Head of caudate nucleus (tissue), 42 donors: ENCODE data around the gene INPP5D.
A peak's percentile ranks its signal among the peaks of the same experiment; 100 is the strongest.
"Not testable (repeated sequence)": the region's sequence is repeated elsewhere in the genome, so short reads cannot be mapped to it uniquely, and the experiment has no call there.

Source experiments
- DNase-seq, 42 donors: peaks; one replicate each; pipeline versions ENCODE4 v3.0.0 to v3.0.0-alpha.2; 2020 to 2021; ENCODE audit warnings: mixed read lengths in 7 of 42
- intact Hi-C: fragments of 100-400 bp; cut with DNase I; formaldehyde crosslinking; loops from one replicate; pipeline ENCODE4 v1.15.0; 2022

INPP5D gene

DNA sequence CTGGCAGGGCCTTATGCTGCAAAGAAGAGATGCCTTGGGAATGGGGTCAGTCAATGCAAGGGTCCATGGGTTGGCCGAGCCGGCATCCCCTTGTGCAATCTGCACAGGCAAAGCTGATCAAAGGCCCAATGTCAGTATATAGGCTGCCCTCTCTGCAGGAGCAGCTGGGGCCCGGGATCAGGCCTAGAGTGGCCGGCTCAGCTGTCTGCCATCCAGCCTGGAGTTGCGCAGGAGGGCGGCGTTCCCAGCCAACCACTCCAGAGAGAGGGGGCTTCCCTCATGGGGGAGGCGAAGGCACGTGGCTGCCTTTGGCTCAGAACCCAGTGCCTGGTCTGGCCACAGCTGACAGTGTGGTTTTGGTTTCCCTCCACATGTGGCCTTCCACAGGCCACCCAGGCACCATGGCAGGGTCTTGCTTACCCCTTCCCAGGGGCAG, 3.9 kb downstream of the INPP5D start:
- DNase-seq: peak in 6 of 42 donors; percentile 25 to 52 (median 45)

GRCh38 chr2:233064530-233065199, 4.5 kb downstream of the INPP5D start:
- DNase-seq: peak in 3 of 42 donors; percentile 19 to 43 (median 35)

More for the DNA sequence above, 3.9 kb downstream of the INPP5D start:
- intact Hi-C loops: no loop called here

GRCh38 chr2:233065200-233065589, 5.1 kb downstream of the INPP5D start:
- DNase-seq: peak in 3 of 42 donors; percentile 10 to 27 (median 16)
- intact Hi-C loops: not testable (repeated sequence)

More at GRCh38 chr2:233064530-233065199, 4.5 kb downstream of the INPP5D start:
- intact Hi-C loops: no loop called here

- intact Hi-C loops: no loop called here
- peak in 2 of 42 donors; percentile 21 to 25 for DNase-seq
Observed at GRCh38 chr2:233065954-233066470, 5.9 kb downstream of the INPP5D start.

DNA sequence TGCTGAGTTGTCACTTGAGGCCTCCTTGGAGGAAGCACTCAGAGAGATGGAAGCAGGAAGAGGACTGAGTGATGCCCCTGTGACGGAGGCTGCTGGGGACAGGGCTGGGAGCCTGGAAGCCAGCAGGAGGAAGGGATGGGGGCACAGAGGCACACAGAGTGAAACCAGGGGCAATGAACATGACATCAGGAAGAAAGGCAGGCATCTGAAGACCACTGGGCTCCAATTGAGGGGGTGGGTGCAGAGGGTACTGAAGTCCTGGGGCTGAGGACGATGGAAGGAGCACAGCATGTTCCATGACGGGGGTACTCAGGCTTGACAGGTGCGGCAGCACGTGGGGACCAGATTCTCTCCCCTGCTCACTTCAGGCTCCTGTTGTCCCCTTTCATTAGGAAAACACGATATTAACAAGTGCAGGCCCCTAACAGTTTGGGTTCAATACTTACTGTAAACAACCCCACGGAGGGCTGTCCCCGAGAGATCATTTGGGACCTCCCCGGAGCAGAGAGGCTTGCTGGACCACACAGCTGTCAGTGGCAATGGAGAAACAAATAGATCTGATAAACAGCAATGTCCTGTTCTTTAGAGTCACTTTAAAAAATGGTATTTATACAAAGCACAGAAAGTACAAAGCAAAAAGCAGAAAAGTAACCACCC, 8.7 kb downstream of the INPP5D start:
- peak in 2 of 42 donors; percentile 6 to 30 for DNase-seq
- intact Hi-C loops: no loop called here

- intact Hi-C loops: no loop called here
- DNase-seq: peak in 3 of 42 donors; percentile 17 to 32 (median 30)
Observed at GRCh38 chr2:233072838-233073237, 12.7 kb downstream of the INPP5D start.

DNA sequence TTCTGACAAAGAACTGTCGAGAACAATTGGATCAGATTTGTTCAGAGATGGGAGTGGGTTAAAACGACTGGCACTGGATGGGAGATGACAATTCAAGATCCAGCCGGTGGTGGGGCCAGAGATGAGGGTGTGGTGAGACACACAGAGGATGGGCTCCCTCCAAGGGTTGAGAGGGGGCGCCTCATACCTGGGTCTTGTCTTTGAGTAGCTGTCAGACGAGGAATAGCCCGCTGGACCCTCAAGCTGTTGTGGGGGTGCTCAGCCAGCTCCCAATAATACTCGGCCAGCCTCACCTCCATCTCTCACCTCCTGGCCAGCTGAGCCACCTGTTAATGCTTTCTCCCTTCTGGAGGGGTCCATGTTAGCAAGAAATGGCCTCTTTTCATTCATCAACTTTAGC, 14.0 kb downstream of the INPP5D start:
- intact Hi-C loops: no loop called here
- DNase-seq: peak in 2 of 42 donors; percentile 8 to 33

GRCh38 chr2:233075141-233075965, 15.2 kb downstream of the INPP5D start:
- peak in 2 of 42 donors; percentile 36 to 42 for DNase-seq
- intact Hi-C loops: no loop called here

GRCh38 chr2:233075966-233076339, 15.8 kb downstream of the INPP5D start:
- peak in 3 of 42 donors; percentile 36 to 40 (median 36) for DNase-seq
- intact Hi-C loops: no loop called here

- intact Hi-C loops: no loop called here
- no peak for DNase-seq
Observed at GRCh38 chr2:233076749-233077148, 16.6 kb downstream of the INPP5D start.

DNA sequence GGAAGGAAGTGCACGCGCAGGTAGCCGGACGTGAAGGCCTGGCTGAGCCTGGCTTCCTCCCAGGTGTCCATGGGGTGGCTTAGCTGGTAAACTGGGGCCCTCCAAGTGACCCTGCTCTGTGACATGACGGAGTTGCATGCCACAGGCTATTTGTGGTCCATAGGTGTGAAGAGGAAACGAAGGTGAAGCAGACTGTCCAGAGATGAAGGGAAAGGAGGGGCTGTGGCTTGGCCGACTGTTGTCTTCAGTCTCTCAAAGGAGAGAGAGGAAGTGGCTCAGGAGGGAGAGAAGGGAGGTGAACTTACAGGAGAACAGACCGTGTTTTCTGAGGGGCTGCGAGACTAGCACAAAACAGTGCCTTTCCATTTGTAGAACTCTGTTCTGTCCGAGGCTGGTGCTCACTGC, 19.3 kb downstream of the INPP5D start:
- peak in 2 of 42 donors; percentile 23 to 25 for DNase-seq
- intact Hi-C loops: no loop called here

- intact Hi-C loops: no loop called here
- peak in 3 of 42 donors; percentile 32 to 38 (median 37) for DNase-seq
Observed at GRCh38 chr2:233079953-233080835, 20.1 kb downstream of the INPP5D start.

GRCh38 chr2:233080836-233081229, 20.7 kb downstream of the INPP5D start:
- intact Hi-C loops: no loop called here
- peak in 3 of 42 donors; percentile 20 to 37 (median 21) for DNase-seq

DNA sequence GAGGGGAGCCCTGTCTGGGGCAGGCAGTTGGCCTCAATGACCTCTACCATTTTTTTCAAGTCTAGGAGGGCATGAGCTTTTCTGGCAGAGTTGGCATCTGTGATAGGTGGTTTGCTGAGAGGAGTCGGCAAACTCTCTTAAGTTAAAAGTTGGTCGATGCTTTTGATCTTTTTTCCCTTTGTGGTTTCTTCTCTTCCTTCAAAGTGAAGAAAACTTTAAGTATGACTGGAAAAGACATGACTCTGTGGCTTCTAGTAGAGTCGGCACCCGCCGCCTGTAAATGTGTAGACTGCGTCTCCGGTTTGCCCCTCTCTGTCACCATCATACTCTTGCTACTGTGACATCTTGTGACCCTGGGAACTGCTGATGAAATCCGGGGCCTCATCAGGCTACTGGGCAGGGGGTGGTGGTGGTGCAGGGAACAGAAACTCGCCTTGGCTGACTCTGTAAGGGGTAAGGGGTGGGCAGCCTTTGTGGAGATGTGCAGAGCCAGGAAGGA, 21.1 kb downstream of the INPP5D start:
- intact Hi-C loops: no loop called here
- peak in 9 of 42 donors; percentile 26 to 50 (median 42) for DNase-seq

DNA sequence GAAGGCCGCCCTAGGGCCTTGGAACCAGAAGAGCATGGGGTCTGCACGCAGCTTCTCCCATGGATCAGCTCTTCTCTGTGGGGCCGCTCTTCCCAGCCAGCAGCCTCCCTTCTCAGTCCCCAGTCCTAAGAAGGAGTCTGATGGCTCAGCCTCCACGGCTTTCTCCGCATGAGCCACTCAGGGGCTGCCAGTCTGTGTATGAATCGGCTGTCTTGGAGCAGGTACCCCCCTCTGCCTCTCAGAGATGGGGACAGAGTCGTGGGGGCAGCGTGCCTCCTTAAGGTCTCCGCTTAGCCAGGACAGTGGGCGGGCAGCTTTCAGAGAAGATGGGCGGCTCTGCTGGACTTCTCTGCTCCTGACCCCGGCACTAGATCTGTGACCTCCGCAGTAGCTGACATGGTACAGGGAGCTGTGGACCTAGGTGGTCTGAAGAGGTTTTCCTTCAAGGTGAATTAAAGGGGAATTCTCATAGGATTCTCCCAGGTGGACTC, 21.6 kb downstream of the INPP5D start:
- DNase-seq: peak in 2 of 42 donors; percentile 23 to 35
- intact Hi-C loops: no loop called here

DNA sequence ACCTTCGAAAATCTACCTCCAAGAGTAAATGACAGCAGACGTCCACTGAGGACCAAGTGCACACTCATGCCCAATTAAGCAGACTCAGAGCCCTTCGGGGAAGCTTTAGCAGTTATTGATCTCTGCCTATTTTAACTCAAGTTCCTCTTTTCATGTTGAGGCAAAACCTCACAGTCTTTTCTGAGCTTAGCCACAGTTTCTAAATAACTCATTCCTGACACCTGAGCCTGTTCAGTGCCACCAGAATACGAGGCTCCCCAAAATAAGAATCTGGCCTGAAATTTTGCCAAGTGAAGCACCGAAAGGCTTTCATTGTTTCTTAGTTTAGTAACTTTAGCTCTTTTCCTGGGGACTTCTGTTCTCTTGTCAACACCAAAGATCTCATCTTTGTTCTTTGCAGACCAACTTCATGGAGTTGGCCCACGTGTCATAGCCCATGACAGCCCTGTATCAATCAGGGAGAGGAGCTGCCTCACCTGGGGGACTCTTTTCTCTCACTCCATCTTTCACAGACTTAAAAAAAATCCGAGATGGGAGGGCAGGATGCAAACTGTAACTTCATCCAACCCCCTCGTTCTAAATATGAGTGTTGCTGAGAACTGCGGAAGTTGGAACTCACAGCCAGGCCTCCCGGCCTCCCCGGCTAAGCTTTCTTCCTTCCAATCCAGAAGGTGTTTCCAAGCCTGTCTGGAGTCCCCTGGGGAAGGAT, 22.2 kb downstream of the INPP5D start:
- intact Hi-C loops: no loop called here

More for the DNA sequence above, 22.2 kb downstream of the INPP5D start:
- DNase-seq: peak in 5 of 42 donors; percentile 9 to 33 (median 17)
